NCI-H226 (cell line): Measurements from ENCODE around the gene GNPNAT1.
"Not testable (repeated sequence)": the region's sequence is repeated elsewhere in the genome, so short reads cannot be mapped to it uniquely, and the experiment has no call there.

Source experiments
- DNase-seq: peaks from one replicate; pipeline ENCODE4 v3.0.0-alpha.2; 2015

Gene GNPNAT1

GRCh38 chr14:52789118-52789517, 2.3 kb downstream of the GNPNAT1 start:
- DNase-seq: no peak

- no peak for DNase-seq
Measured at GRCh38 chr14:52786887-52787286, 4.5 kb downstream of the GNPNAT1 start.

- no peak for DNase-seq
Measured at GRCh38 chr14:52783206-52783605, 8.2 kb downstream of the GNPNAT1 start.

GRCh38 chr14:52781629-52782028, 9.8 kb downstream of the GNPNAT1 start:
- DNase-seq: no peak

GRCh38 chr14:52780893-52781292, 10.5 kb downstream of the GNPNAT1 start:
- no peak for DNase-seq

GRCh38 chr14:52778702-52779101, 12.7 kb downstream of the GNPNAT1 start:
- DNase-seq: no peak

- DNase-seq: no peak
Measured at GRCh38 chr14:52776816-52777215, 14.6 kb downstream of the GNPNAT1 start.

- no peak for DNase-seq
Measured at GRCh38 chr14:52769887-52770286, 21.5 kb downstream of the GNPNAT1 start.

GRCh38 chr14:52767058-52767833, 24.2 kb downstream of the GNPNAT1 start:
- no peak for DNase-seq

- DNase-seq: not testable (repeated sequence)
Measured at GRCh38 chr14:52762923-52763322, 28.5 kb downstream of the GNPNAT1 start.

- DNase-seq: no peak
Measured at GRCh38 chr14:52759145-52759544, 32.3 kb downstream of the GNPNAT1 start.

- DNase-seq: no peak
Measured at GRCh38 chr14:52755607-52756316, 35.6 kb downstream of the GNPNAT1 start.

GRCh38 chr14:52748647-52749292, 42.6 kb downstream of the GNPNAT1 start:
- DNase-seq: no peak

GRCh38 chr14:52741865-52742264, 49.5 kb downstream of the GNPNAT1 start:
- DNase-seq: no peak

- no peak for DNase-seq
Measured at GRCh38 chr14:52740751-52741150, 50.7 kb downstream of the GNPNAT1 start.

- no peak for DNase-seq
Measured at GRCh38 chr14:52738409-52738808, 53.0 kb downstream of the GNPNAT1 start.

GRCh38 chr14:52735921-52736489, 55.4 kb downstream of the GNPNAT1 start:
- no peak for DNase-seq

GRCh38 chr14:52733824-52734223, 57.6 kb downstream of the GNPNAT1 start:
- DNase-seq: no peak

- no peak for DNase-seq
Measured at GRCh38 chr14:52730709-52731111, 60.7 kb downstream of the GNPNAT1 start.

- DNase-seq: peak; percentile 98
Measured at GRCh38 chr14:52729925-52730708, 61.3 kb downstream of the GNPNAT1 start, which contains the start of gene STYX. STYX (plus strand) TSS chr14:52730166; CDS start chr14:52730475, 309 bp downstream.

GRCh38 chr14:52729585-52729924, 61.9 kb downstream of the GNPNAT1 start:
- no peak for DNase-seq

- DNase-seq: not testable (repeated sequence)
Measured at GRCh38 chr14:52729035-52729434, 62.4 kb downstream of the GNPNAT1 start.

GRCh38 chr14:52727509-52727908, 63.9 kb downstream of the GNPNAT1 start:
- not testable (repeated sequence) for DNase-seq
